ENCODE results near the gene C16orf95. TPM values are rescaled to one million over a fixed set of nuclear protein-coding genes. Genes with fewer than 3 reads are reported as not detected.
A peak's percentile ranks its signal among the peaks of the same experiment; 100 is the strongest.

The C16orf95 gene
- total and polyA plus RNA-seq, 7 donors, result 0.36 to 6.6 (median 2.2) TPM; not detected in 1

GRCh38 chr16:87333101-87333500 is 15.9 kb upstream of the C16orf95 start:
- H3K4me1 ChIP-seq, result peaks cover 0 to 13% (median 4%) of the 10 kb centered on the region in 4 donors
- WGBS, 2 donors, result 93 to 95% methylated on average over 15 of the region's 15 CpGs
- TF ChIP-seq POLR2AphosphoS5 (IDR thresholded peaks at IDR 0.05) (no peak), EP300 (IDR thresholded peaks at IDR 0.05) (no peak), POLR2A (IDR thresholded peaks at IDR 0.05) (no peak)
- TF ChIP-seq, protein P1, sequence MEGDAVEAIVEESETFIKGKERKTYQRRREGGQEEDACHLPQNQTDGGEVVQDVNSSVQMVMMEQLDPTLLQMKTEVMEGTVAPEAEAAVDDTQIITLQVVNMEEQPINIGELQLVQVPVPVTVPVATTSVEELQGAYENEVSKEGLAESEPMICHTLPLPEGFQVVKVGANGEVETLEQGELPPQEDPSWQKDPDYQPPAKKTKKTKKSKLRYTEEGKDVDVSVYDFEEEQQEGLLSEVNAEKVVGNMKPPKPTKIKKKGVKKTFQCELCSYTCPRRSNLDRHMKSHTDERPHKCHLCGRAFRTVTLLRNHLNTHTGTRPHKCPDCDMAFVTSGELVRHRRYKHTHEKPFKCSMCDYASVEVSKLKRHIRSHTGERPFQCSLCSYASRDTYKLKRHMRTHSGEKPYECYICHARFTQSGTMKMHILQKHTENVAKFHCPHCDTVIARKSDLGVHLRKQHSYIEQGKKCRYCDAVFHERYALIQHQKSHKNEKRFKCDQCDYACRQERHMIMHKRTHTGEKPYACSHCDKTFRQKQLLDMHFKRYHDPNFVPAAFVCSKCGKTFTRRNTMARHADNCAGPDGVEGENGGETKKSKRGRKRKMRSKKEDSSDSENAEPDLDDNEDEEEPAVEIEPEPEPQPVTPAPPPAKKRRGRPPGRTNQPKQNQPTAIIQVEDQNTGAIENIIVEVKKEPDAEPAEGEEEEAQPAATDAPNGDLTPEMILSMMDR (IDR thresholded peaks at IDR 0.05), result no peak
- peaks cover 28 to 82% (median 61%) of the 10 kb centered on the region in 4 donors for H3K36me3 ChIP-seq
- no peak for DNase-seq
- H3K9me3 ChIP-seq, result no peaks in the 10 kb centered on the region
- intact Hi-C loops (cut with DNase I), result no loop called here
- H3K4me3 ChIP-seq, result no peak overlapping the region
- H3K27me3 ChIP-seq, result no peaks in the 10 kb centered on the region
- H3K27ac ChIP-seq, result no peak overlapping the region

- H3K27me3 ChIP-seq, result no peaks in the 10 kb centered on the region
- WGBS, 2 donors, result 85 to 90% methylated on average over 10 of the region's 10 CpGs
- peaks cover 0 to 13% (median 4%) of the 10 kb centered on the region in 4 donors for H3K4me1 ChIP-seq
- intact Hi-C loops (cut with DNase I), result no loop called here
- TF ChIP-seq POLR2AphosphoS5 (IDR thresholded peaks at IDR 0.05), result no peak
- no peak for TF ChIP-seq POLR2A (IDR thresholded peaks at IDR 0.05)
- TF ChIP-seq, protein P1 (IDR thresholded peaks at IDR 0.05), result no peak
- TF ChIP-seq EP300 (IDR thresholded peaks at IDR 0.05), result no peak
- DNase-seq, result no peak
- no peaks in the 10 kb centered on the region for H3K9me3 ChIP-seq
- H3K27ac ChIP-seq, result peak overlapping the region in 1 of 4 donors; percentile 43
- peaks cover 28 to 84% (median 60%) of the 10 kb centered on the region in 4 donors for H3K36me3 ChIP-seq
- no peak overlapping the region for H3K4me3 ChIP-seq
Observed at GRCh38 chr16:87332150-87332549, 15.0 kb upstream of the C16orf95 start.

DNA sequence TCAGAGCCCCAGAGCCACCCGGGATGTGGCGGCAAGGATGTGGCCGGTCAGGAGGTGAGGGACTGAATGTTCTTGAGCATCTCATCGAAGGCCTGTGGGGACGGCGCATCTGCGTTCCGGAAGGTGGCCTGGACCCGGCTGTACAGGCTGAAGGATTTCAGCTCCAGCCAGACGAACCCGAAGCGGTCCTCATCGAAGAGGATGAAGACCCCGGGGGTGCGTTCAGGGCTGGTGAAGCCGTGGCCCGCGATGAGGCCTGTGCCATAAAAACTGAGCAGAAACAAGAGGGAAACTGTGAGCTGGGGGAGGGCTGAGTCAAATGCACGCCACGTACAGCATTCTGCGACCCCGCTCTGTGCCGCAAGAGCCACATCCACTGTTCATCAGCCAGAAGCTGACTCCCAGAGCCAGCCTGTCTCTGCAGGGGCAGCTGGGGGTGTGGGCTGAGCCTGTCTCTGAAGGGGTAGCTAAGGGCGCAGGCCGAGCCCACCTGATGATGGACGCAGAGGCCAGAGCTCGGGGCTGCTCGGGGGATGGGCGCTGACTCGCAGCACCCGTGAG is 14.1 kb upstream of the C16orf95 start:
- TF ChIP-seq EP300 (IDR thresholded peaks at IDR 0.05) (no peak), POLR2AphosphoS5 (IDR thresholded peaks at IDR 0.05) (no peak)
- TF ChIP-seq, protein P1 (IDR thresholded peaks at IDR 0.05), result no peak
- DNase-seq, result no peak
- no peak overlapping the region for H3K27ac ChIP-seq
- no peak overlapping the region for H3K4me3 ChIP-seq
- peaks cover 28 to 84% (median 60%) of the 10 kb centered on the region in 4 donors for H3K36me3 ChIP-seq
- peaks cover 0 to 13% (median 4%) of the 10 kb centered on the region in 4 donors for H3K4me1 ChIP-seq
- no peaks in the 10 kb centered on the region for H3K27me3 ChIP-seq
- intact Hi-C loops (cut with DNase I), result no loop called here
- no peaks in the 10 kb centered on the region for H3K9me3 ChIP-seq
- 93 to 94% methylated on average over 31 of the region's 31 CpGs for WGBS, 2 donors

DNA sequence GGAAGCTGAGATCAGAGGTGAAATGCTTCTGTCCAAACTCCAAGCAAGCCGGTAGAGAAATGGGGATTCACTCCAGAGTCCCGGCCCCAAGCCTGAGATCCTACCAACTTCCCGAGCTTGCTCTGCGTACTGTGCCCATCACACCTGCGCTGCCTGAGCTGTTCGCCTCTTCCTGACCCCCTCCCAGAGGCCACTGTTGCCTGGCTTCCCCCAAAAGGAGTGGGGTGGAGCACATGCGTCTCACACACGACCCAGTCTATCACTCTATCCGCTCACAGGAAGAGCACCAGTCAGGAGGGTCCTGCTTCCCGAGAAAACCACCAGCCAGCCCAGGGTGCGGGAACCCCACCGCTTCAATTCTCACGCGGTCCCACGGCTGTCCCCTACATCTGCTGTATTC is 13.5 kb upstream of the C16orf95 start:
- H3K36me3 ChIP-seq, result peaks cover 28 to 80% (median 56%) of the 10 kb centered on the region in 4 donors
- H3K4me3 ChIP-seq, result no peak overlapping the region
- DNase-seq, result no peak
- intact Hi-C loops (cut with DNase I), result no loop called here
- no peaks in the 10 kb centered on the region for H3K27me3 ChIP-seq
- H3K27ac ChIP-seq, result no peak overlapping the region
- H3K9me3 ChIP-seq, result no peaks in the 10 kb centered on the region
- peaks cover 0 to 13% (median 4%) of the 10 kb centered on the region in 4 donors for H3K4me1 ChIP-seq
- TF ChIP-seq EP300 (IDR thresholded peaks at IDR 0.05), result no peak
- TF ChIP-seq POLR2A (IDR thresholded peaks at IDR 0.05), result no peak
- TF ChIP-seq, protein P1 (IDR thresholded peaks at IDR 0.05), result no peak
- no peak for TF ChIP-seq POLR2AphosphoS5 (IDR thresholded peaks at IDR 0.05)
- 95% methylated on average over 15 of the region's 15 CpGs for WGBS, 2 donors

GRCh38 chr16:87330257-87330624 is 13.0 kb upstream of the C16orf95 start:
- peaks cover 28 to 76% (median 52%) of the 10 kb centered on the region in 4 donors for H3K36me3 ChIP-seq
- DNase-seq, result no peak

More at GRCh38 chr16:87330257-87330624, 13.0 kb upstream of the C16orf95 start:
- H3K27ac ChIP-seq, result peak overlapping the region in 1 of 4 donors; percentile 51
- no peaks in the 10 kb centered on the region for H3K27me3 ChIP-seq
- no peaks in the 10 kb centered on the region for H3K9me3 ChIP-seq
- TF ChIP-seq, protein P1 (IDR thresholded peaks at IDR 0.05), result no peak
- no peak for TF ChIP-seq POLR2A (IDR thresholded peaks at IDR 0.05)
- no peak for TF ChIP-seq EP300 (IDR thresholded peaks at IDR 0.05)
- TF ChIP-seq POLR2AphosphoS5 (IDR thresholded peaks at IDR 0.05), result no peak
- intact Hi-C loops (cut with DNase I), result no loop called here
- 94 to 96% methylated on average over 11 of the region's 11 CpGs for WGBS, 2 donors
- H3K4me3 ChIP-seq, result no peak overlapping the region
- H3K4me1 ChIP-seq, result peaks cover 0 to 13% (median 6%) of the 10 kb centered on the region in 4 donors

All from sigmoid colon (tissue), 7 donors.